SU-DHL-6 (cell line): ENCODE results near the gene VWA8.

Source experiments
- CTCF ChIP-seq: fragments of 200-600 bp; sonication (generic); IDR thresholded peaks from one replicate; pipeline ENCODE4 v1.5.1; 2017; ENCODE audit warnings: antibody characterized with exemption, mild to moderate bottlenecking, low read length, moderate library complexity; ENCODE audit not compliant: insufficient read depth, poor library complexity, severe bottlenecking
- EZH2phosphoT487 ChIP-seq: fragments of 200-600 bp; sonication (generic), shearing (Covaris generic); conservative IDR thresholded peaks from 2 replicates; pipeline ENCODE4 v1.6.1; 2018; ENCODE audit warnings: mild to moderate bottlenecking, antibody characterized with exemption, low read length, moderate library complexity, mixed read lengths

GRCh38 chr13:41961466-41961760 lies 504 bp upstream of the VWA8 start:
- TF ChIP-seq CTCF (no peak), EZH2phosphoT487 (no peak)
